ENCODE measurements around the gene GNG7.

DNA sequence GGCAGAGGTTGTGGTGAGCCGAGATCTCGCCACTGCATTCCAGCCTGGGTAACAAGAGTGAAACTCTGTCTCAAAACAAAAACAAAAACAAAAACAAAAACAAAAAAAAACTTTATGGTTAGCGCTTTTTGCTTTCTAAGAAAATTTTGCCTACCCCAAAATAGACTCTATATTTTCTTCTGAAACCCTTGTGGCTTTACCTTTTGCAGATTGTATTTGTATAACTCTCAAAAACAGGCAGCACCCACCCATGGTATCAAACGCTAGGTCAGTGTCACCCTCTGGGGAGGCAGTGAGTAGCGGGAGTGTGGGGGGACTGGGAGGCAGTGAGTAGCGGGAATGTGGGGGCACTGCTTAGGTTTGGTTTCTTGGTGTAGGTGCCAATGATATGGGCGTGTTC is 44.9 kb upstream of the GNG7 start:
- TF ChIP-seq, protein P1, sequence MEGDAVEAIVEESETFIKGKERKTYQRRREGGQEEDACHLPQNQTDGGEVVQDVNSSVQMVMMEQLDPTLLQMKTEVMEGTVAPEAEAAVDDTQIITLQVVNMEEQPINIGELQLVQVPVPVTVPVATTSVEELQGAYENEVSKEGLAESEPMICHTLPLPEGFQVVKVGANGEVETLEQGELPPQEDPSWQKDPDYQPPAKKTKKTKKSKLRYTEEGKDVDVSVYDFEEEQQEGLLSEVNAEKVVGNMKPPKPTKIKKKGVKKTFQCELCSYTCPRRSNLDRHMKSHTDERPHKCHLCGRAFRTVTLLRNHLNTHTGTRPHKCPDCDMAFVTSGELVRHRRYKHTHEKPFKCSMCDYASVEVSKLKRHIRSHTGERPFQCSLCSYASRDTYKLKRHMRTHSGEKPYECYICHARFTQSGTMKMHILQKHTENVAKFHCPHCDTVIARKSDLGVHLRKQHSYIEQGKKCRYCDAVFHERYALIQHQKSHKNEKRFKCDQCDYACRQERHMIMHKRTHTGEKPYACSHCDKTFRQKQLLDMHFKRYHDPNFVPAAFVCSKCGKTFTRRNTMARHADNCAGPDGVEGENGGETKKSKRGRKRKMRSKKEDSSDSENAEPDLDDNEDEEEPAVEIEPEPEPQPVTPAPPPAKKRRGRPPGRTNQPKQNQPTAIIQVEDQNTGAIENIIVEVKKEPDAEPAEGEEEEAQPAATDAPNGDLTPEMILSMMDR (IDR thresholded peaks at IDR 0.05; ENCODE audit: insufficient read depth, low read depth, low read length), result no peak
- TF ChIP-seq EZH2 (IDR thresholded peaks at IDR 0.05; ENCODE audit: insufficient read depth, low read length), result no peak

Data from astrocyte (in vitro differentiated cells and primary cell).